ENCODE results near the gene EFNB2.

EFNB2 gene

DNA sequence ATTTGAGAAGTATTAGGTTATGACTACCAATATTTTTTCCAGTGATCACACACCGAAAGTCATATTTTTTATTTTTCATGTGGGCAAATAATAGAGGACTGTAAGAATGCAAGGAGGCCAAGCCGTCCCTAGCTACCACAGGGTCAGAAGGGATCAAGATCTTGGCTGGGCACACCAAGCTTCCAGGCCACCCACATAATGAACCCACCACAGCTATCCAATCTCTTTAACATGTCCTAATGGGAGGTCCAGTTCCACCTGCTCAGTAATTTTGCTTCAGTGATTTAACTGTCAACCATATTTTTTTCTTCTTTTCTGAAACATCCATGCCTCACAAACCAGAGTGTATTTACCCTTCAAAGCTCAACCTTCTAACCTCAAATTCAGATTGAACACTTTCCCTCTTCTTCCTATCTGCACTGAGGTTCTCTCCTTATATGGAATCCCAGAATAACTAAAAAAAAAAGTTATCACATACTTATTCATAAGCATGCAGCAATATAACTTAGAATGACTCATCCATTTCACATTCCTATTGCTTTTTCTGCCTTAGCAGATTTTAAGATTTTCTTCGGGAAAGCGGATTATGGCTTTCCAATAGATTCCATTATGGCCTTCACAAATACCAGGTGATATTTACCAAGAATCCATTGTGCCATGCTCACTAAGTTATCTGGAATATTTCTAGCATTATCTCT is 20.3 kb upstream of the EFNB2 start:
- Histone ChIP-seq H3K9me3 (ENCODE audit: control insufficient read depth, low read length) (no peaks in the 10 kb centered on the region), H3K27me3 (ENCODE audit: control insufficient read depth in 1 of 2, insufficient read depth in 1 of 2, low read length in 2 of 2) (no peaks in the 10 kb centered on the region), H3K18ac (ENCODE audit: low read depth in 1 of 2, low read length in 2 of 2) (no peak overlapping the region), H2BK12ac (ENCODE audit: low read length in 2 of 2) (no peak overlapping the region), H3K36me3 (ENCODE audit: control insufficient read depth in 1 of 2, insufficient read depth in 2 of 2, low read depth in 1 of 2, low read length in 2 of 2) (peaks cover 11 to 86% of the 10 kb centered on the region in 2 experiments), H3K4me3 (ENCODE audit: insufficient read depth in 1 of 2, low read depth in 1 of 2, low read length in 2 of 2) (no peak overlapping the region), H3K4ac (ENCODE audit: low read depth in 1 of 2, low read length in 2 of 2) (no peak overlapping the region), H2AK5ac (ENCODE audit: low read length, severe bottlenecking) (peak overlapping the region; percentile 97), H3K9ac (ENCODE audit: low read length) (no peak overlapping the region), H2BK120ac (ENCODE audit: low read depth, low read length) (no peak overlapping the region), H3K4me2 (ENCODE audit: low read length, poor library complexity, severe bottlenecking) (no peak overlapping the region), H4K8ac (ENCODE audit: low read length) (no peak overlapping the region), H3K23ac (ENCODE audit: low read length in 2 of 2) (no peak overlapping the region), H3K27ac (ENCODE audit: low read length, poor library complexity, severe bottlenecking) (peak overlapping the region; percentile 56), H2BK15ac (ENCODE audit: low read depth, poor library complexity, severe bottlenecking) (no peak overlapping the region), H3K4me1 (ENCODE audit: control insufficient read depth, insufficient read depth, low read depth, low read length) (no peaks in the 10 kb centered on the region), H3K79me1 (replicated peaks; ENCODE audit: low read length, poor library complexity, severe bottlenecking) (peaks cover under 1% of the 10 kb centered on the region), H2AFZ (ENCODE audit: low read depth, low read length) (no peak overlapping the region), H3K14ac (ENCODE audit: low read length in 2 of 2) (no peak overlapping the region), H4K91ac (ENCODE audit: low read length) (no peak overlapping the region), H2BK5ac (ENCODE audit: low read depth, low read length, poor library complexity, severe bottlenecking) (no peak overlapping the region)
- WGBS, result 95% methylated on average over 3 of the region's 4 CpGs
- no peak for DNase-seq

DNA sequence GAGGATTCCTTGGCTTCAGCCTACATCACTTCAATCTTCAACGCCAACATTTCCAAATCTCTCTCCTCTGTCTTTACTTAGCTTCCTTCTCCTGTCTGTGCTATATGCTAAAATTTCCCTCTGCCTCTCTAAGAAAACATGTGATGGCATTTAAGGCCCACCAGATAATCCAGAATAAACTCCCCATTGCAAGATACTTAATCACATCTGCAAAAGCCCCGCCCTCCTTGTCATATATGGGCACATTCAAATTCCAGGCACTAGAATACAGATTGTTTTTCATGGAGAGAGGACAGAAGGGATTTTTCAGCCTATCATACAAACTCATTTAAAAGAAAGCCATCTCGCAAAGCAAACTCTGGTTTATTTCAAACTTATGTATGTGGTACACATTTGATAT is 16.3 kb upstream of the EFNB2 start:
- H2BK15ac ChIP-seq (ENCODE audit: low read depth, poor library complexity, severe bottlenecking), result no peak overlapping the region
- no peak overlapping the region for H2BK5ac ChIP-seq (ENCODE audit: low read depth, low read length, poor library complexity, severe bottlenecking)
- no peak overlapping the region for H4K91ac ChIP-seq (ENCODE audit: low read length)
- H3K36me3 ChIP-seq (ENCODE audit: control insufficient read depth in 1 of 2, insufficient read depth in 2 of 2, low read depth in 1 of 2, low read length in 2 of 2), result peaks cover 11 to 82% of the 10 kb centered on the region in 2 experiments
- DNase-seq, result no peak
- no peak overlapping the region for H2BK120ac ChIP-seq (ENCODE audit: low read depth, low read length)
- no peak overlapping the region for H3K4me3 ChIP-seq (ENCODE audit: insufficient read depth in 1 of 2, low read depth in 1 of 2, low read length in 2 of 2)
- no peak overlapping the region for H2AK5ac ChIP-seq (ENCODE audit: low read length, severe bottlenecking)
- H3K14ac ChIP-seq (ENCODE audit: low read length in 2 of 2), result no peak overlapping the region
- H3K4me1 ChIP-seq (ENCODE audit: control insufficient read depth, insufficient read depth, low read depth, low read length), result no peaks in the 10 kb centered on the region
- WGBS, result 100% methylated on average over 2 of the region's 3 CpGs
- H3K27ac ChIP-seq (ENCODE audit: low read length, poor library complexity, severe bottlenecking), result no peak overlapping the region
- H3K18ac ChIP-seq (ENCODE audit: low read depth in 1 of 2, low read length in 2 of 2), result no peak overlapping the region
- no peaks in the 10 kb centered on the region for H3K9me3 ChIP-seq (ENCODE audit: control insufficient read depth, low read length)
- H2BK12ac ChIP-seq (ENCODE audit: low read length in 2 of 2), result no peak overlapping the region
- peaks cover 7% of the 10 kb centered on the region for H3K79me1 ChIP-seq (replicated peaks; ENCODE audit: low read length, poor library complexity, severe bottlenecking)
- no peak overlapping the region for H3K23ac ChIP-seq (ENCODE audit: low read length in 2 of 2)
- no peak overlapping the region for H3K4me2 ChIP-seq (ENCODE audit: low read length, poor library complexity, severe bottlenecking)
- no peak overlapping the region for H3K9ac ChIP-seq (ENCODE audit: low read length)
- no peaks in the 10 kb centered on the region for H3K27me3 ChIP-seq (ENCODE audit: control insufficient read depth in 1 of 2, insufficient read depth in 1 of 2, low read length in 2 of 2)
- no peak overlapping the region for H4K8ac ChIP-seq (ENCODE audit: low read length)
- no peak overlapping the region for H2AFZ ChIP-seq (ENCODE audit: low read depth, low read length)
- no peak overlapping the region for H3K4ac ChIP-seq (ENCODE audit: low read depth in 1 of 2, low read length in 2 of 2)

DNA sequence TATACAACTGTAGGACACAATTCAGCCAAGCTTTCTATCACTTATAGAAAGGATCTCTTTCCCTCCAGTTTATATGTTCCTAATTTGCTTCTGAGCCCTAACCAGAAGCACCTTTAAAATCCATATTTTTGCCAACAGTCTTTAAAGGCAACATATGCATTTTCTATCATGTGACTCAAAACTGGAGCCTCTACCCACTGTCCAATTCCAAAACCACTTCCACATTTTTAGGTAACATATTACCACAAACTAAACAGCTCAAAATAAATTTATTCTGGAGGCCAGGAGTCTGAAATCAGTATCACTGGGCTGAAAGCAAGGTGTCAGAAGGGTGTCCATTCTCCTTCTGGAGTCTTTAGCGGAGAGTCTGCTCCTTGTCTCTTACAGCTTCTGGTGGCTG is 15.9 kb upstream of the EFNB2 start:
- Histone ChIP-seq H3K36me3 (ENCODE audit: control insufficient read depth in 1 of 2, insufficient read depth in 2 of 2, low read depth in 1 of 2, low read length in 2 of 2) (peaks cover 11 to 82% of the 10 kb centered on the region in 2 experiments), H3K14ac (ENCODE audit: low read length in 2 of 2) (no peak overlapping the region), H2BK120ac (ENCODE audit: low read depth, low read length) (no peak overlapping the region), H3K23ac (ENCODE audit: low read length in 2 of 2) (no peak overlapping the region), H3K9ac (ENCODE audit: low read length) (no peak overlapping the region), H4K8ac (ENCODE audit: low read length) (no peak overlapping the region), H2BK5ac (ENCODE audit: low read depth, low read length, poor library complexity, severe bottlenecking) (no peak overlapping the region), H3K4me3 (ENCODE audit: insufficient read depth in 1 of 2, low read depth in 1 of 2, low read length in 2 of 2) (no peak overlapping the region), H3K4ac (ENCODE audit: low read depth in 1 of 2, low read length in 2 of 2) (no peak overlapping the region), H2BK12ac (ENCODE audit: low read length in 2 of 2) (no peak overlapping the region), H3K79me1 (replicated peaks; ENCODE audit: low read length, poor library complexity, severe bottlenecking) (peaks cover 7% of the 10 kb centered on the region), H2BK15ac (ENCODE audit: low read depth, poor library complexity, severe bottlenecking) (no peak overlapping the region), H3K9me3 (ENCODE audit: control insufficient read depth, low read length) (no peaks in the 10 kb centered on the region), H3K4me1 (ENCODE audit: control insufficient read depth, insufficient read depth, low read depth, low read length) (no peaks in the 10 kb centered on the region), H3K27me3 (ENCODE audit: control insufficient read depth in 1 of 2, insufficient read depth in 1 of 2, low read length in 2 of 2) (no peaks in the 10 kb centered on the region), H2AK5ac (ENCODE audit: low read length, severe bottlenecking) (no peak overlapping the region), H3K4me2 (ENCODE audit: low read length, poor library complexity, severe bottlenecking) (no peak overlapping the region), H2AFZ (ENCODE audit: low read depth, low read length) (no peak overlapping the region), H4K91ac (ENCODE audit: low read length) (no peak overlapping the region), H3K18ac (ENCODE audit: low read depth in 1 of 2, low read length in 2 of 2) (no peak overlapping the region), H3K27ac (ENCODE audit: low read length, poor library complexity, severe bottlenecking) (no peak overlapping the region)
- DNase-seq, result no peak
- 97% methylated on average over 1 of the region's 1 CpG for WGBS

DNA sequence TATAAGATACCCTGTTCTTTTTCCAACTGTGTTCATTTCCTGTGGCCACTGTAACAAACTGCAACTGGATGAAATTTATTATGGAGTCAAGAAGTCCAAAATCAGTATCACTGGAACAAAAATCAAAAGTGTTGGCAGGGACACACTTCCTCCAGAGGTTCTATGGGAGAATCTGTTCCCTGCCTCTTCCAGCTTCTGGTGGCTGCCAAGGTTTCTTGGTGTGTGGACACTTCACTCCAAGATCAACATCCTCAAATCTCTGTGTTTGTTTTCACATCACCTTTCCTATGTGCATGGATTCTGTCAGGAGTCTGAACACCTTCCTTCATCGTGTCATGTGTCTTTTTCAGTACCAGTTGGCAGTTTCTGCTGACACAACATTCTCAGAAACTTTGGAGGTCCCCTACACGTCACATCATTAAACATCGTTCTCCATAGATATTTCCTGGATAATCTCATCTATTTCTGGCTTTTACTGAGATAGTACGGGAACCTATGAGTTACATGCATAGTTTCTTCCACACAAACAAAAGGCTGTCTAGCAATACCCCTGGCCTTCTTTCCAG is 15.2 kb upstream of the EFNB2 start:
- WGBS, result 96% methylated on average over 4 of the region's 4 CpGs
- H3K27me3 ChIP-seq (ENCODE audit: control insufficient read depth in 1 of 2, insufficient read depth in 1 of 2, low read length in 2 of 2), result no peaks in the 10 kb centered on the region
- H2BK15ac ChIP-seq (ENCODE audit: low read depth, poor library complexity, severe bottlenecking), result no peak overlapping the region
- H3K79me1 ChIP-seq (replicated peaks; ENCODE audit: low read length, poor library complexity, severe bottlenecking), result peaks cover 7% of the 10 kb centered on the region
- H3K4me2 ChIP-seq (ENCODE audit: low read length, poor library complexity, severe bottlenecking), result peak overlapping the region; percentile 2
- no peaks in the 10 kb centered on the region for H3K9me3 ChIP-seq (ENCODE audit: control insufficient read depth, low read length)
- H2BK5ac ChIP-seq (ENCODE audit: low read depth, low read length, poor library complexity, severe bottlenecking), result no peak overlapping the region
- H4K91ac ChIP-seq (ENCODE audit: low read length), result no peak overlapping the region
- no peak overlapping the region for H3K27ac ChIP-seq (ENCODE audit: low read length, poor library complexity, severe bottlenecking)
- H2AFZ ChIP-seq (ENCODE audit: low read depth, low read length), result no peak overlapping the region
- H4K8ac ChIP-seq (ENCODE audit: low read length), result no peak overlapping the region
- H3K9ac ChIP-seq (ENCODE audit: low read length), result no peak overlapping the region
- no peak overlapping the region for H2BK120ac ChIP-seq (ENCODE audit: low read depth, low read length)
- no peak overlapping the region for H3K4me3 ChIP-seq (ENCODE audit: insufficient read depth in 1 of 2, low read depth in 1 of 2, low read length in 2 of 2)
- H2AK5ac ChIP-seq (ENCODE audit: low read length, severe bottlenecking), result no peak overlapping the region
- no peak overlapping the region for H3K18ac ChIP-seq (ENCODE audit: low read depth in 1 of 2, low read length in 2 of 2)
- no peak overlapping the region for H3K23ac ChIP-seq (ENCODE audit: low read length in 2 of 2)
- no peaks in the 10 kb centered on the region for H3K4me1 ChIP-seq (ENCODE audit: control insufficient read depth, insufficient read depth, low read depth, low read length)
- H3K14ac ChIP-seq (ENCODE audit: low read length in 2 of 2), result no peak overlapping the region
- DNase-seq, result no peak
- peaks cover 10 to 82% of the 10 kb centered on the region in 2 experiments for H3K36me3 ChIP-seq (ENCODE audit: control insufficient read depth in 1 of 2, insufficient read depth in 2 of 2, low read depth in 1 of 2, low read length in 2 of 2)
- H3K4ac ChIP-seq (ENCODE audit: low read depth in 1 of 2, low read length in 2 of 2), result no peak overlapping the region
- no peak overlapping the region for H2BK12ac ChIP-seq (ENCODE audit: low read length in 2 of 2)

All from mesenchymal stem cell (in vitro differentiated cells and primary cell).